22Rv1 (cell line): Measurements from ENCODE around the gene SLC10A1.
A peak's percentile ranks its signal among the peaks of the same experiment; 100 is the strongest.

Experiments used
- H3K27ac ChIP-seq: fragments of 450-650 bp; 2 replicates; pipeline ENCODE4 v1.5.1; 2017
- ZFX ChIP-seq: fragments of 450-650 bp; IDR thresholded peaks from 2 replicates; pipeline ENCODE4 v1.6.1; 2017; ENCODE audit warnings: antibody characterized with exemption, borderline replicate concordance
- TF ChIP-seq, protein P1 (sequence below): fragments of 450-650 bp; IDR thresholded peaks from 2 replicates; pipeline ENCODE4 v1.5.1; 2017; ENCODE audit warnings: mild to moderate bottlenecking

The SLC10A1 gene

DNA sequence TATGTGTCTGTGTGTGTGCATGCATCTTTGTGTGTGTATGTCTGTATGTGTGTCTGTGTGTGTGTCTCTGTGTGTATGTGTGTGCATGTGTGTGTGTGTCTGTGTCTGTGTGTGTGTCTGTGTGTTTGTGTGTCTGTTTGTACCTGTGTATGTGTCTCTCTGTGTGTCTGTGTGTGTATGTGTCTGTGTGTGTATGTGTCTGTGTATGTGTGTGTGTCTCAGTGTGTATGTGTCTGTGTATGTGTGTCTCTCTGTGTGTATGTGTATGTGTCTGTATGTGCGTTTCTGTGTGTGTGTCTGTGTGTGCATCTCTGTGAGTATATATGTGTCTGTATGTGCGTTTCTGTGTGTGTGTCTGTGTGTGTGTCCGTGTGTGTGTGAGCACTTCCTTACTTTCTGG is 42.6 kb upstream of the SLC10A1 start:
- no peak overlapping the region for H3K27ac ChIP-seq
- TF ChIP-seq ZFX: no peak
- TF ChIP-seq, protein P1, sequence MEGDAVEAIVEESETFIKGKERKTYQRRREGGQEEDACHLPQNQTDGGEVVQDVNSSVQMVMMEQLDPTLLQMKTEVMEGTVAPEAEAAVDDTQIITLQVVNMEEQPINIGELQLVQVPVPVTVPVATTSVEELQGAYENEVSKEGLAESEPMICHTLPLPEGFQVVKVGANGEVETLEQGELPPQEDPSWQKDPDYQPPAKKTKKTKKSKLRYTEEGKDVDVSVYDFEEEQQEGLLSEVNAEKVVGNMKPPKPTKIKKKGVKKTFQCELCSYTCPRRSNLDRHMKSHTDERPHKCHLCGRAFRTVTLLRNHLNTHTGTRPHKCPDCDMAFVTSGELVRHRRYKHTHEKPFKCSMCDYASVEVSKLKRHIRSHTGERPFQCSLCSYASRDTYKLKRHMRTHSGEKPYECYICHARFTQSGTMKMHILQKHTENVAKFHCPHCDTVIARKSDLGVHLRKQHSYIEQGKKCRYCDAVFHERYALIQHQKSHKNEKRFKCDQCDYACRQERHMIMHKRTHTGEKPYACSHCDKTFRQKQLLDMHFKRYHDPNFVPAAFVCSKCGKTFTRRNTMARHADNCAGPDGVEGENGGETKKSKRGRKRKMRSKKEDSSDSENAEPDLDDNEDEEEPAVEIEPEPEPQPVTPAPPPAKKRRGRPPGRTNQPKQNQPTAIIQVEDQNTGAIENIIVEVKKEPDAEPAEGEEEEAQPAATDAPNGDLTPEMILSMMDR: no peak

DNA sequence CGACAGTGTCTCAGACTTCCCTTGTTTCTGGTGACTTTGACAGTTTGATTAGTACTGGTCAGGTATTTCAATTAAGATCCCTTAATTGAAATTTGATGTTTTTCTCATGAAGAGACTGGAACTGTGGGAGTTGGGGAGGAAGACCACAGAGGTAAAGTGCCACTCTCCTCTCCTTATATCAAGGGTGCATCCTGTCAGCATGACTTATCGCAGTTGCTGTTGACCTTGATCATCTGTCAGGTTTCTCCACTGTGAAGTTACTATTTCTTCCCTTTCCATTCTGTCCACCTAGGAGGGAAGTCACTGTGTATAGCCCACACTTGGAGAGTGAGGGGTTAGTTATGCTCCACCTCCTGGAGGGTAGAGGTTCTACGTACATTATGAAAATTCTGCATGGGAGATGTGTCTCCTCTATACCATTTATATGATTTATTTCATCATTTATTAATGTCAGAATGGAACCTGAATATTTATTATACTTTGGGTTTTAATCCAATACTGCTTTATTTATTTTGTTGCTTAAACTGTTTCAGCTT is 41.9 kb upstream of the SLC10A1 start:
- no peak overlapping the region for H3K27ac ChIP-seq
- TF ChIP-seq, protein P1: 0 out of 2 replicates have a peak, but pooled peaks have one; percentile 7
- TF ChIP-seq ZFX: no peak

DNA sequence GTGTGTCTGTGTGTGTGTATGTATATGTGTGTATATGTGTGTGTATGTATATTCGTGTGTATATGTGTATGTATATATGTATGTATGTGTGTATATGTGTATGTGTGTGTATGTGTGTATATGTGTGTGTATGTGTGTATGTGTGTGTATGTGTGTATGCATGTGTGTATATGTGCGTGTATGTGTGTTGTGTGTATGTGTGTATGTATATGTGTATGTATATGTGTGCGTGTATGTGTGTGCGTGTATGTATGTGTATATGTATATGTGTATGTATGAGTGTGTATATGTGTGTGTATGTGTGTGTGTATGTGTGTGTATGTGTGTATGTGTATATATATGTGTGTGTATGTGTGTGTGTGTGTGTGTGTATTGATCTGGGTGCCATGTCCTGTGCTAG is 31.8 kb upstream of the SLC10A1 start:
- no peak overlapping the region for H3K27ac ChIP-seq
- TF ChIP-seq, protein P1: no peak
- no peak for TF ChIP-seq ZFX

DNA sequence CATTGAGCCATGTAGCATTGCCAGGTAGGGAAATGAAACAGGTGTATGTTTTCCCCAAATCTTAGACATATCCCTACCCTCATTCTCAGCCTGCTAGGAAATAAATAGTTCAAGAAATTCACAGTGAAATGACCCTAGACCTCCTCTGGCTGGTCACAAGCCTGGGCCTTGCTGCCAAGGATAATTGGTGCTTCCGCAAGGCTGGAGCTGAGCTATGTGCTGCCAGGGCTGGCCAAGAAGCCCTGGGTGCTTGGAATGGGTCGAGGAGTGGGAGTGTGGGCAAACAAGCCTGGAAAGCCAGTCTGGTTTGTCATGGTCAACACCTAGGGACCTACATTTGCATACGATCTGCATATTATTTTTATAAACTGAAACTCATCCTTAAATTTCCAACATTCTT is 31.3 kb upstream of the SLC10A1 start:
- TF ChIP-seq ZFX: no peak
- TF ChIP-seq, protein P1: no peak
- H3K27ac ChIP-seq: no peak overlapping the region

DNA sequence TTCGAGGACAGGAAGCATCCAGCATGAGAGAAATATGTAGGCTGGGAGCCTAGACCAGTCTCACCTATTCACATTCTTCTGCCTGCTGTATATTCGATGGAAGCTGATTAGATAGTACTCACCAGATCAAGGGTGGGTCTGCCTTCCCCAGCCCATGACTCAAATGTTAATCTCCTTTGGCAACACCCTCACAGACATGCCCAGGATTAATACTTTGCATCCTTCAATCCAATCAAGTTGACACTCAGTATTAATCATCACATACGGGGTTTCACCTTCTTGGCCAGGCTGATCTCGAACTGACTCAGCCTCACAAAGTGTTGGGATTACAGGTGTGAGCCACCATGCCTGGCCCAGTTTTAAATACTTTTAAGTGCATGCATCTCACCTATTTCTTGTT is 30.5 kb upstream of the SLC10A1 start:
- TF ChIP-seq ZFX: no peak
- TF ChIP-seq, protein P1: no peak
- no peak overlapping the region for H3K27ac ChIP-seq

DNA sequence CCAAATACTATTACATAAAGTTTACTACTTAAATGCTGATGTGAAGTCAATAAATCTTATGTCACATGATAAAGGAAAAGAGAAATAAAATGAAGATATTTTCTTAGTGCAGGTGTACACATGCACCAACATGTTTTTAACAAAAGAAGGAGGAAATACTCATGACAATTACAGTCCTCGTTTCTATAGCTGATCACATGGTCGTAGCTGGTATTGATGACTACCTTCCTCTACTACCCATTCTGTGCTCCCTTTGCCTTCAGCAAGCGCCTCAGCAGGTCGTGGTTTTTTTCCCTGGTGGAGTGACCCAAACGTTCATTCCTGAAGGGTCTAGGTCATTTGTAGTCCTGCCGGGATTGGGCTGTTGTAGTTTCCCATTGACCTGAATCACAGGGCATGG is 25.4 kb upstream of the SLC10A1 start:
- TF ChIP-seq, protein P1: no peak
- TF ChIP-seq ZFX: no peak
- H3K27ac ChIP-seq: no peak overlapping the region

DNA sequence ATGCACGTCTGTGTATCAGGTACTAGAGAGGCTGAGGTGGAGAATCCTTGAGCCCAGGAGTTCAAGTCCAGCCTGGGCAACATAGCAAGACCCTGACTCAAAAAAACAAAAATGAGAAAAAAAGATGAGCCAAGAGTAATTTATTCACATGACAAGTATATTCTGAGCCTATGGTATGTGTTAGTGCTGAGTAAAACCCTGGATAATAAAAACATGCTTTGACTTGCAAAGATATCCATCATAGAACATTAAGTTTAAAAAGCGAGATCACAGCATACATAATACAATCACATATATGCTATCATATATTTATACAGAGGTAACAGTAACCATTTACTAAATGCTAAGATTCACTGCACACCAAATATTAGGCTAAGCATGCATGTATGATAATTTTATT is 23.9 kb upstream of the SLC10A1 start:
- TF ChIP-seq, protein P1: no peak
- TF ChIP-seq ZFX: no peak
- H3K27ac ChIP-seq: no peak overlapping the region
